CD1c-positive myeloid dendritic cell (primary cell): Measurements from ENCODE around the gene RFTN2.
A peak's percentile ranks its signal among the peaks of the same experiment; 100 is the strongest.
"Not testable (repeated sequence)": the region's sequence is repeated elsewhere in the genome, so short reads cannot be mapped to it uniquely, and the experiment has no call there.

Experiments
- DNase-seq: peaks from one replicate; pipeline ENCODE4 v3.0.0-alpha.2; 2016; ENCODE audit errors: extremely low spot score

The RFTN2 gene

DNA sequence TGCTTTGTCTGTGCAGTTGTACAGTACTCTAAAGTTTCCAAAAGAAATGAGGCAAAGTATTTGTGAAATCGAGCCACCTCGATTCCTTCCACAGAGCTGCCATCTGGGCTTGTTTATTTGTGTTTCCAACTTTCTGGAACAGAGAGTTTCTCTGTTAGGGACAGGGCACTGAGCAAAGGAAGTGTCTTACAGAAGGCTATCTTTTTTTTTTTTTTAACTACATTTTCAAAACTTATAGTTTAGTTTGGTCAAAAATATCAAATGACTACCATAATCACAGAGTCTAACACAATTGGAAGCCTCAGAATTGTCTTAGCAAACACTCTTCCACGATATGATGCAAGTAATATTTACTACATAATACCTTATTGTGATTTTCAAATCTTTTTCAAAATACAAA, 796 bp downstream of the RFTN2 start:
- no peak for DNase-seq

DNA sequence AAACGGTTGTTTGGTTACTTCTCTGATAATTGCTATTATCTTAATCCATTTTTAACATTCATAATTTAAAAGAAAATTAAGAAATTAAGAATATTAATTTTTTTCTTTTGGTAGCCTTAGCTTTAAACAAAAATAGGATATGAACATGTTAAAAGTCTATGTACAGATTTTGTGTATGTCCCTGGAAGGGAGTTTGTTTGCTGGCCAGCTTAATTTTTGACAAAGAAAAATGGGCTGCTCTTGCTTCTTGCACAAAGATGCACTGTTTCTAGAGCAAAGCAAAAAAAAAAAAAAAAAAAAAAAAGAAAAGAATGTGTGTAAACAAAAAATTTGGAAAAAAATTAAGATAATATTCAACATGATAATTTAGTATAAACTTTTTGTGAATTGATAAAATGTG, 1.3 kb downstream of the RFTN2 start:
- DNase-seq: no peak

DNA sequence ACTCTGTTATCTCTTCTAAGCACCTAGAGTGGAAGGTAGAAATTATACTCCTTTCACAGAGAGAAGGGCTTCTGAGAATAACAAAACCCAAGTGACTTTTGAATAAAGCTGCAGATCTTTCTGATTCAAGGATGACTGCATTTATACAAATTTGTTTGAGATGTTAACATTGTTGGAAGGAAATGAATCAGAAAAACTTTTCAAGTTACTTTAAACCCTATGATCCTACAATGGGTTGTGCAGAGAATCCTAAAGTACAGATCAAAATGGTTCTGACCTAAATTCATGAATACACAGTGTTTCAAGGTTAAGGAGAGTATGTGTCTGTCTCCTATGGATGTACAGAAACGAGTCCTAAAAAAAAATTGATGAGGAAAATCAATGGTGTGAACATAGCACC, 1.8 kb downstream of the RFTN2 start:
- DNase-seq: no peak

DNA sequence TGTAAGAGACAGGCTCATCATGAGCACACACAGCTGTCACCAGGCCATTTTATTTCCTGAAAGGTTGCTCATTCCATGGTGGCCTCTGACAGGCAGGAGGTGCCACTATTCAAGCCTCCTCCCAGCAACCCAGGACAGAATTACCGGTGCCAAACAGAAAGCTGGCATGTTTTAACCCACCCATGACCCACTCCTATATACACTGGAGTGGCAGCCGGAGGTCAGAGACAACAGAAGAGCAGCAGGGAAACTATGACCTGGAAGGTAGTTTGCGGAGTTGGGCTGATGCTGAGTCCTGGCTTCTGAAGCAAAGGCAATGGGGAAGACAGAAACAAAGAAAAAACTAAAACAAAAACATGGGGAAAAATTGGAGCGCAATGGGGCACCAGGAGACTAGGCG, 2.3 kb downstream of the RFTN2 start:
- DNase-seq: no peak

DNA sequence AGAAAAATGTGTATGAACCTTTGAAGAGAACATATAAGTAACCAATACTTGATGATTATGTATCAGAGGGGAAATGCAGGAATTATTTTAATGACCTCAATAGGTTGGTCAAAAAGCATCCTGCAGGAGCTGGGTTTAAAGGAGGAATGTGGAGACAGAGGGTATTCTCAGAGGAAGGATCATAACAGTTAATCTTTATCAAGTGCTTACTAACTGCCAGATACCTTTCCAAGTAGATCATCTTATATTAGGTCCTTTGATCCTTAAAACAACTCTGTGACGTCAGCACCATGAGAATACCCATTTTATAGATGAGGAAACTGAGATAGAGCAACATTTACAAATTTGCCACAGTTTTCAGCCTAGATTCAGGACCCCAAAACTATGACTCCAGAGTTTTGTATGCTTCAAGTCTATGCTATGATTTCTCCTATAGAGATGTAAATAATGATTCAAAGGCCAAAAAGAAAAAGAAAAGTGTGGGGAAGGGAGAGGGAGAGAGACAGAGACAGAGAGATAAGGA, 3.0 kb downstream of the RFTN2 start:
- DNase-seq: no peak

DNA sequence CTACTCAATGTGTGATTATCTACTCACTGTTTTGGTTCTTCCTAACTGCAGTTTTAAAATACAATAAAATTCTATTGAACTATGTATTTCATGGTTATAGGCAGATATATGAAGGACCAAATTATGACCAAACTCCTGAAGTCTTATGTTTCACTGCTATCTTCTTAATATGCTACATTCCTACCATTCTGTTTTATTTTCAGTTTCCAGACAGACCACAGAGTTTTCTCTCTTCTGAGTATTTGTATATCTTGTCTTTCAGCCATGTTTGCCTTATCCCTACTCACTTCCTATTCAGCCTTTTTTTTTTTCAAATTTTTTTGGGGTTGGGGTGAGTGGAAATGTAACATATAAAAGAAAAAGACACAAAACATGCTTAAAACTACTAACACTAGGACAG, 6.3 kb downstream of the RFTN2 start:
- no peak for DNase-seq

DNA sequence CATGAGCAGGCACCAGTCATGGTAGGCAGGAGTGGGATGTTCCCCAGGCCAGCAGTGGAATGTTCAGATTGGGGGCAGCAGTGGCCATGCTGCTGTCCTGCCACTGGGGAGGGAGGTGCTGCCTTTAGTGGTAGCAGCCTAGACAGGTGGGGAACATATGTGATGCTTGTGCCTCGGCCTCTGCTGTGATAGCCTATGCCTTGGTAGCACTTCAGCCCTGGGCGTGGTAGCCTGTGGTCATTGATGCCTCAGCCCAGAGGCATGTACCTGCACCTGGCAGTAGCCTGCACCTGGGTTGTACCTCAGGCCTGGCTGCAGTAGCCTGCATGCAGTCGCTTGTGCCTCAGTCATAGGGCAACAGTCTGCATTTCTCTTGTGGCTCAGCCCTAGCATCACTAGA, 7.1 kb downstream of the RFTN2 start:
- DNase-seq: no peak

DNA sequence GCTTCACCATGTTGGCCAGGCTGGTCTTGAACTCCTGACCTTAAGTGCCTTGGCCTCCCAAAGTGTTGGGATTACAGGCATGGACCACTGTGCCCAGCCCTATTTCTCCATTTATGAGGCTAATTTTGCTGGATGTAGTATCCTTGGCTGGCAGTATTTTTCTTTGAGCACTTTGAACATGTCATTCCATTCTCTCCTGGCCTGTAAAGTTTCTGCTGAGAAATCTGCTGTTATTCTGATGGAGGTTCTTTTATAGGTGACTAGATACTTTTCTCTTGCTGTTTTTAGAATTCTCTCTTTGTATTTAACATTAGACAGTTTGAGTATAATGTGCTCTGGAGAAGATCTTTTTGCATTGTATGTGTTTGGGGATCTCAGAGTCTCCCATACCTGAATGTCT, 9.1 kb downstream of the RFTN2 start:
- DNase-seq: no peak

DNA sequence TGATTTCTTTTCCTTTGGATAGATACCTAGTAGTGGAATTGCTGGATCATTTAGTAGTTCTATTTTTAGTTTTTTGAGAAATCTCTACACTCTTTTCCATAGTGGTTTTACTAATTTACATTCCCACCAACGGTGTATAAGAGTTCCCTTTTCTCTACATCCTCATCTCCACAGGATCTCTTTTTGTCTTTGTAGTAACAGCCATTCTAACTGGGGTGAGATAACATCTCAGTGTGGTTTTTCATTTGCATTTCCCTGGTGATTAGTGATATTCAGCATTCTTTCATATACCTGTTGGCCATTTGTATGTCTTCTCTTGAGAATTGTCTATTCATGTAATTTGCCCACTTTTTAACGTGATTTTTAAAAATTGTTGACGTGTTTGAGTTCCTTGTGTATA, 13.8 kb downstream of the RFTN2 start:
- no peak for DNase-seq

DNA sequence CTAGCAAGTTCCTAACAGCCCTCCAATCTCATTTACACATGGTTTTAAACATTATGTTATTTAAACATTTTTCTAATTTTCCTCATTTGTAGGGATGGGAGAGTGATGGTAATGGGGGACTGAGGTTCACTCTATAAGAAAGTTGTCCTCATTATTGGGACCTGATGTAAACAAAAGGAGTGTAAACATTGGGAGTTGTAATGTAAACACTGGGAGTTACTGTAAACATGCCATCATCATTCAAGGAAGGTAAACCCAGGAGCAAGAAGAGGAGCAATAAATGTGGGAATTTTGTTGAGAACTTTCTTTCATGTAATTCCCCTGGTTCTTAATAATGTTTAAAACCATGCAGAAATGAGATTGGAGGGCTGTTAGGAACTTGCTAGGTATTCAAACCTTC, 17.8 kb downstream of the RFTN2 start:
- no peak for DNase-seq

DNA sequence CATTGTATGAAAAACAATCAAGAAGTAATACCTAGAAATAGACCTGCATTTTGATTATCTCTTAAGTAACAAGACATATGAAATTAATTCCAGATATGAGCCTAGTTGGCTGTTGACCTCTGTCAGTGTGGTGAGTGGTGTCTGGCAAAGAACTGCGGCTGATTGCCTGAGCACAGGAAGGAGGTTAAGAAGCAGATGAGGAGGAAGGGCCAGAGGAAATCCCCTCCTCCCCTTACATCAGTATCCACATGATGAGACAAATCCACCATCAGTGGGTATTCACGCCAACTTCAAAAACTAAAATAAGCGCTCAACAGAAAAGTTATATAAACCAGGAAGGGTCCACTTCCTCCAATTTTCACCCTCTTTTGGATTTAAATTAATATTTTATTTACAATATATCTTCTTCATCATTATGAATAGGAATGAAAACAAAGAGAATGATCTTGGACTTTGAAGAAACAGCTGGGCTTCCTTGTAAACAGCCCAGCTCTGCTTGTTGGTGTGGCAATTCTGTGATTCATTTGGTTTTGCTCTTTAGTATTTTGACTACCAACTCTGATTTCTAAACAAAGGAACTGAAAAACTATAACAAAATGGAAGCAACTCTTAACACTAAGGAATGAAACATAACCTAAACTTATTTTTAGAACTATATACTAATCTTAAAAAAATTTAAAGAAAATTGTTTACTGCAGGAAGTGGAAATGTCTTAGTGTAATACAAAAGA, 27.3 kb downstream of the RFTN2 start:
- DNase-seq: no peak

DNA sequence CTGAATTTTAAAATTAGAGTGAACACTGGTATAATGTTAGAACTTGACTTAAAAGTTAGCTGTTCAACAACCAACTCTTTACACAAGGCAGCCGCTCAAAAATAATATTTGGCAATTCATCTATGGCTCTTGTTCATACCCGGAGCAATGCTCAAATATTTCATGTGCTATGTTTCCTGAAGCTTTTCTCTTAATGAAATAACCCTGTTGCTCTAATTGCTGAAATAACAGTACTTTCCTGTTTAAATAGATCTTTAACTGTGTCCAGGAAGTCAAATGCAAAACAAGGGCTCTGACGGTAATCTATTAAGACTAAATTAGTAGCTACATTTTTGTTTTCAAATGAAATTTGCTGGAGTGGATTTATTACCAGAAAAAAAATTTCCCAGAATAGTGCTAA, 33.7 kb downstream of the RFTN2 start:
- DNase-seq: no peak

DNA sequence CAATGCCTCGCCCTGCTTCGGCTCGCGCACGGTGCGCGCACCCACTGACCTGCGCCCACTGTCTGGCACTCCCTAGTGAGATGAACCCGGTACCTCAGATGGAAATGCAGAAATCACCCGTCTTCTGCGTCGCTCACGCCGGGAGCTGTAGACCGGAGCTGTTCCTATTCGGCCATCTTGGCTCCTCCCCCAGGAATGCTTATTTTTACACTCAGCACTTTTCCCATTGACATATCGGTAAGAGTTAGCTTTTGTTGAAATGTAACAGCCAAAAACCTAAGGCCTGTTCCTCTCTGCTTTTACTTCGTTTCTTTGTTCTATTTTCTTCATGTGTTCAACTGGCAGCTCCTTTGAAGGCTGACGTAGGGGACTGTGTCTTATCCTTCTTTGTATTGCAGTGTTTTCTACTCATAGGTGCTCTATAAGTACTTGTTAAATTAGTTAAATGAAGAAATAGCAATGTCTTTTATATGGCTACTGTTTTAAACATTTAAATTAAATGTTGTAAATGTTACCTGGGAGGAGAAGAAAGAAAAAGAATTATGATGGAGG, 34.7 kb downstream of the RFTN2 start:
- DNase-seq: not testable (repeated sequence)

DNA sequence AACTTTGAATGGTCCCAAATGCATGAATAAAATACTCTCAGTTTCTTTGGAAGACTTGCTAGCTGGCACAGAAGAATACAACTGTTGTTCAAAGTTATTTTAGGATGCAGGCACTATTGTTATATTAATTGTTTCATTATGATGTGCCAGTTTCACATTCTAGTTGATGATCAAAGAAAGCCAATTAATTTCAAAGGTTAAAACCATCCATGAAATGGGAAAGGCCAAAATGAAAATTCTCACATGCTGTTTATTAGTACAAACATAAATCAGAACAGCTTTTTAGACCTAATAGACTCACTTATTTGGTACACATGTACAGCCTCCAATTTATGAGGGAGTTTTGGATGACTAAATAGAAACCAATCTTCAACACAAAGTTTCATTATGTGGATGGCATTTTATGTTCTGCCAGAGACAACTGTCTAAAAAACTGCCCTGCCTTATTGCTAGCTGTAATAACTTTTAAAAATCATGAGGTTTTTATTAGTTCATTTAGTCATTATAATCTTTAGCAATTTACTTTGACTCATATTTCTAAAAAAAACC, 42.2 kb downstream of the RFTN2 start:
- no peak for DNase-seq

DNA sequence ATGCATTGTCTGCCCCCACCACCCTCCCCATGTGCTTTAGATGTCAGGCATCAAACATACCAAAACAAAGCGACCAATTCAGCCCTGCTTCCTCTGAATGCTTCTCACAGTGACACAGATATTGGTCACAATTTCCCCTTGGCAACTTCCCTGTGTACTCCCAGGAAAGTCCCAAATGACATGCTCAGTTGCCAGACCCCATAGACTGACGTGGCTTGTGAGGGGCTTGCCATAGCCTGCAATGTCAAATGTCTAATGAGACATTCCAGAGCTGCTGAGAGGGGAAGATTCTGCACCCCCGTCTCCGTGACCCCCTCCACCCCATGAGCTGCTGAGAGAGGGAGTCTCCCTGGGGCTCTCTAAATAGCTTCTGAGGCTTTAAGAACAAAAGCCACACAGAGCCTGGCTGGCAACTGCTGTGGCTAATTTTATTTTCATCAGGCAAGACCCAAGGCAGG, 47.3 kb downstream of the RFTN2 start:
- DNase-seq: peak; percentile 2

DNA sequence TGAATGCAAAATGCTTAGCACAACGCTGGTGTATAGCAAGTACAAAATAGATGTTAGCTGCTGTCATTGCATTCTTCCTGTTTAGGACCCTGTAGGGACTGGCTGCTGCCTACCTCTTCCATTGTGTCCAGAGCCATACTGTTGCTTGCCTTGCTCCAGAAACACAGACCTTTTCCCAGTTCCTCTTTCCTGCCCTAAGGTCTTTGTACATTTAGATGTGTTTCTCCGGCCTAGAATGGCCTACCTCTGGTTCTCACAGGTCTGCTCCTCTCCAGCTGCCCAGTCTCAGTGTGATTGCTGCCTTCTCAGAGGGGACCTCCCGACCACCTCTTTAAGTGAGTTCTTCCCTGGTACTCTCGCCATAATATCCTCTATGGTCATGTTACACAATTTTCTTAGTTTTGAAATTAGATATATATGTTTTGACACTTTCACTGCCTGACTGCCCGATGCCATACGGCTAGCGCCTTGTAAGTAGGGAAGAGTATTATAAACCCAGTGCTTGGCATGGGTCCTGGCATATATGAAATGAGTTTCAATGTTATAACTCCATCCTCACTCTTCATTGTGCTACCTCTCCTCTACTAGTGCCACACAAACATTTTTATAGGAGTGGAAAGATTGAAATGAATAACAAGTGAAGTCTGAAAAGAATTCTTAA, 48.3 kb downstream of the RFTN2 start:
- peak; percentile 15 for DNase-seq

DNA sequence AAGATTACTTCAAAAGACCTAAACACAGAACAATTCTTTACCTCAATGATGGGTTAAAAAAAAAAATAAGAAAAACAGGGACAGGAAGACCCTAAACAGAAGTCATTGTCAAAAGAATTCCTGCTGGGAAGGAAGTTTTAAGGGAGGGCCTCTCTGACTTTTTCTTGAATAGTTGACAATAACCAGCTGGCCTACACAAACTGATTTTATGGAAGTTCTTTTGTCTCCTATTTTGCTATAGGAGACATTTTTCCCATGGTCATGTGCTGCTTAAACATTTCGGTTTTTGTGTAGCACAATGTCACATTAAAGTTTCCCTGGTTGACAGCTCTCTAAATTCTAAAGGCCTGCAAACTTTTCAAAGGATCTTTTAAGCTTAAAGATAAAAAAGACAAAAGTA, 55.3 kb downstream of the RFTN2 start:
- DNase-seq: no peak

DNA sequence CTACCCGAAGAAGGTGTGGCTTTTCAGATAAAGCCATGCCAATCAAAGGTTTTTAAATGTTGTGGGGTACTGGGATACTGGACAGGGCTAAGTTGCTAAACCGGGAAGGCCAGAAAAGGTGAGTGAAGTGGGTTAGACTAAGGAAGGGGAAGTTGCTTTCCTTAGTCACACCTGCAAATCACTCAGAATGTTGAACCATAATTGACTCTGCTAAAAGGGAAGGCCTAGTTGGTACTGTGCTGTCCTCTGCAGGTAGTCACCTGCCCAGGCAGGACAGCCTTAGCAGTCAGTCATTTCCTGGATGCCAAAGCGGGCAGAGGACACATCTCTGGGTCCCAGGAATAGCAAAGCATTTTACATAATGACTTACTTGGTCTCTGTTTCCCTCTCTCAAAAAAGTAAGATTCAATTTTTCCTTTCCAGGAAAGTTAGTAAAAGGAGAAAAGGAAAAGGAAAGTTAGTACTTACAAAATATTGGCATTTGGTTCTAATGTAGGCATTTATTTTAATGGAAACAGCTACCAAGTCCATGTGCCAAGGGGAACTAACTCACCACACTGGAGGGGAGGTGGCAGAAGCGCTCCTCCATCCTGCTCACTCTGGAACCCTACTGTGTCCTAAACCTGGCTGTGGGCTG, 60.3 kb downstream of the RFTN2 start:
- no peak for DNase-seq

DNA sequence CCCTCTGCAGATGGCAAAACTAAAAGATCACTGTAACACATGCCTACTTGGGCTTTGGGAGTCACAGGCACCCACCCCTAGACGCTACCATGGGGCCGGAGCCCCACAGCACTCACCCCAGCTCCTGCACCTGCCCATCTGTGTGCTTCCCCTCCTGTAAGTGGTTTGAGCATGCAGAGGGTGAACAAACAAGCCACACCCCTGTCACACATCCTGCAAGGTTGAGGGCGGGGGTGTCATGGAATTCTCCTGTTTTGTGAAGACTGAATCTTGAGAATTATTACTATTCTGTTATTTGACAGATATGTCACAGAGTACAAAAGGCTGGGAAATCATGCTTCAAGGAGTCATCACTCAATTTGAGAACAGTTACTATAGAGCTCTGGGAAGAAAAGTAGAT, 60.9 kb downstream of the RFTN2 start:
- DNase-seq: no peak

DNA sequence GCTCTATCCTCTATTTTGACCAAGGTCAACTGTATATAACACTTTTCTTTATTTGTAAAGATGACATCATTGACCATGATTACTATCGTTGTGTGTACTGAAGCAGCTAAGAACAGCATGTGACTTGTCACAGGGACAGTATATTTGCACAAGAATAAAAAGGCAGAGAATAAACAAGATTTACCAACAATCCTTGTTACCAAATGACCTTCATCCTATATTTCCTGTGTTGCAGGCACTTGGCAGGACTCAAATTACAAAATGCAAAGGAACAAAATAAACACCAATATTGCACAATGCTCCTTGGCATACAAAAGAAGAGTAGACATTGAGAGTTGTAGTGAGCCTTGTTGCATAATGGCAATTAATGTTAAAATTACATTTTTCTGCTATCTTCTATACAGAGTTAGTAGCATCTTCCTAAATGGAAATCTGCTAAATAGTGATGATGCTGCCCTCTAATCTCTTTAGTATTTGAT, 61.8 kb downstream of the RFTN2 start:
- no peak for DNase-seq

DNA sequence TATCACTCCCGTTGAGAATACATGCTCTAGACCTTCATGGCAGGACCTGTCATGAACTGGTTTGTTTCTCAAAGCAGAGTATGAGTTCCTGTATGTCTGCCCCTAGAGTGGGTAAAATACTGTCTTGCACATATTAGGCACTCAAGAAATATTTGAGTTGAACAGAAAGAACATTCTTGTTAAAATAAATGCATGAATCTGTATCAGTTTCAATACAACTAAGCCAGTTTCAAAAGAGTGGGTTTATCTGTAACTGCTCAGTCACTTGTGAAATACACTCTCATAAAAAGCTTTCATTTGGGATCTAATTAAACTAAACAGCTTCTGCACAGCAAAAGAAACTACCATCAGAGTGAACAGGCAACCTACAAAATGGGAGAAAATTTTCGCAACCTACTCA, 69.2 kb downstream of the RFTN2 start:
- no peak for DNase-seq
